DMS 273 treated with DMSO at 0.1 percent for 48 hours (cell line): ENCODE measurements around the gene ELOVL5.
"Not testable (repeated sequence)": the region's sequence is repeated elsewhere in the genome, so short reads cannot be mapped to it uniquely, and the experiment has no call there.

Experiments
- DNase-seq: peaks from one replicate; lab custom pipeline; 2025; lab: John Stamatoyannopoulos, UW

ELOVL5 gene

GRCh38 chr6:53359095-53359842 is 10.5 kb upstream of the ELOVL5 start:
- DNase-seq, result peak; percentile 78

GRCh38 chr6:53358440-53359094 is 9.8 kb upstream of the ELOVL5 start:
- DNase-seq, result no peak

- no peak for DNase-seq
These were observed 9.0 kb upstream of the ELOVL5 start for GRCh38 chr6:53357576-53358360.

DNA sequence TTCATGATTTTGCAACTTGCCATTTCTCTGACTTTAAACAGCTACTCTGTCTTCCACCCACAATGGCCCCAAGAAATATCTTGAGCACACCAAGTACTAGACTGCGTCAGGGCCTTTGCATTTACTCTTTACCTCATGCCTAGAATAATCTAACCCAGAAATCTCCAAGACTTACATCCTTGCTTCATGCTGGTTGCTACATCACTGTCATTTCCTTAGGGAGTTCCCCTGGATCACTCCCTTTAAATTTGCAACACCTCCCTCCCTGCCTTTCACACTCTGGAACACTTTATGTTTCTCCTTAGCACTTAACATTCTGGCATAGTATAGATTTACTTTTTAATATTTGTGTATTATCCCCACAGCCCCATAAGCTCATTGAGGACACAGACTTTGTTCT is 4.9 kb upstream of the ELOVL5 start:
- DNase-seq, result no peak

DNA sequence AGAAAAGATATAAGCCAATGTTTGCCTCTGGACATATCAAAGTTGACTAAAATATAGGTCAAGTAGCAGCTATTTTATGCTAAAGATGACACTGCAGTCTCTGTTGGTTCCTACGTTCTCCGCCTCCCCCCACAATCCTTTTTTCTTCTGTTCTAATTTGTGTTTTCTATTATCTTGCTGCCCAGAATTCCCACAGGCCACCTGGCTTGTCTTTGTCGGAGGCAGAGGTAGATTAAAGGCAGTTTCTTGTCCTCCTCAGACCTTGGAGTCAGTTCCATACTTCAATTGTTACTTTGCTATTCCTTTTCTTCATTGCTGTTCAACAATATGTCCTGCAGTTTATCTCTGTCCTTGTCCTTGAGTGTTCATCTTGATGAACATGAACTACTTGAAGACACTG is 3.6 kb upstream of the ELOVL5 start:
- no peak for DNase-seq

GRCh38 chr6:53349209-53349693 is 501 bp upstream of the ELOVL5 start:
- no peak for DNase-seq

GRCh38 chr6:53347921-53348370 is 804 bp downstream of the ELOVL5 start:
- DNase-seq, result peak; percentile 41

- DNase-seq, result no peak
These were observed 1.4 kb downstream of the ELOVL5 start for GRCh38 chr6:53347250-53347920.

- not testable (repeated sequence) for DNase-seq
These were observed 2.7 kb downstream of the ELOVL5 start for GRCh38 chr6:53346049-53346448.

GRCh38 chr6:53344969-53345368 is 3.8 kb downstream of the ELOVL5 start:
- DNase-seq, result no peak

GRCh38 chr6:53343092-53343491 is 5.7 kb downstream of the ELOVL5 start:
- DNase-seq, result no peak

DNA sequence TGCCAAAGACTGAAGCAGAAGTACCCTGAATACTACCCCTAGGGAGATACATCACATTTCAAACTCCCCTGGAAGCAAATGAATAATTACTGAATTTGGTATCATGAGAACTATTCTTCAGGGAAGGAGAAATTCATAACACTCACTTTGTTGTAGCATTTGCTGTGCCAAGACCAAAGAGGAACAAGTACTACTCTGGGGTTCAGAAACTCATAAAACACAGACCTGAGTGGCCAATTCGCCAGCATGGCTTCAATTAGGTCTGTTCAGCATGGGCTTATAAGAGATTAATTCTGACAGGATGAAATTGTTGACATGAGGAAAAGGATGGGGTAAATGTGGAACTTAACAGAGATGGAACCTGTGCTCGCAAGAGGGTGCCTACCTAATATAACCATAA is 6.5 kb downstream of the ELOVL5 start:
- DNase-seq, result no peak

- no peak for DNase-seq
These were observed 8.2 kb downstream of the ELOVL5 start for GRCh38 chr6:53340536-53340935.

DNA sequence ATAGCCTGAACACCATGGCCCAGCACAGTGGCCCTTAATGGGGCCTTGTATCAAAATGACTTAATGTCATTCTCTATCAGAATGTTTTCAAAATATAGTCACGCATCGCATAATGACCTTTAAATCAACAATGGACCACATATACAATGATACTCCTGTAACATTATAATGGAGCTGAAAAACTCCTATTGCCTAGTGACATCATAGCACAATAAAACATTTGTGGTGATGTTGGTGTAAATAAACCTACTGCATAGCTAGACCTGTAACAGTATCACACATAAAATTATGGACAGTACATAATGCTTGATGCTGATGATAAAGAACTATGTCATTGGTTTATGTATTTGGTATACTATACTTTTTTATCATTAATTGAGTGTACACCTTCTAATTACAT is 9.3 kb downstream of the ELOVL5 start:
- DNase-seq, result no peak

- DNase-seq, result no peak
These were observed 10.4 kb downstream of the ELOVL5 start for GRCh38 chr6:53338304-53338703.

GRCh38 chr6:53336070-53336469 is 12.7 kb downstream of the ELOVL5 start:
- no peak for DNase-seq

- no peak for DNase-seq
These were observed 13.3 kb downstream of the ELOVL5 start for GRCh38 chr6:53335224-53335994.

GRCh38 chr6:53333439-53334408 is 15.0 kb downstream of the ELOVL5 start:
- DNase-seq, result no peak

- no peak for DNase-seq
These were observed 17.1 kb downstream of the ELOVL5 start for GRCh38 chr6:53331678-53332077.

- no peak for DNase-seq
These were observed 18.6 kb downstream of the ELOVL5 start for GRCh38 chr6:53330137-53330536.
